NOMO-1 treated with dmso at 0.1 percent for 144 hours (cell line): Measurements from ENCODE around the gene GRIK5.
A peak's percentile ranks its signal among the peaks of the same experiment; 100 is the strongest.
"Not testable (repeated sequence)": the region's sequence is repeated elsewhere in the genome, so short reads cannot be mapped to it uniquely, and the experiment has no call there.

Source experiments
- DNase-seq: peaks from one replicate; lab custom pipeline; 2025; ENCODE audit not compliant: unreplicated experiment; lab: John Stamatoyannopoulos, UW

GRIK5 gene

GRCh38 chr19:42053037-42053935 lies 16.7 kb downstream of the GRIK5 start:
- no peak for DNase-seq

GRCh38 chr19:42052241-42052863 lies 17.7 kb downstream of the GRIK5 start:
- DNase-seq, result no peak

- no peak for DNase-seq
These were observed 18.6 kb downstream of the GRIK5 start for GRCh38 chr19:42051166-42052115.

GRCh38 chr19:42048992-42049391 lies 21.0 kb downstream of the GRIK5 start:
- no peak for DNase-seq

GRCh38 chr19:42045575-42045974 lies 24.4 kb downstream of the GRIK5 start:
- DNase-seq, result no peak

GRCh38 chr19:42042455-42043170 lies 27.4 kb downstream of the GRIK5 start:
- DNase-seq, result no peak

- DNase-seq, result not testable (repeated sequence)
These were observed 29.5 kb downstream of the GRIK5 start for GRCh38 chr19:42040491-42040890.

GRCh38 chr19:42040031-42040430 lies 30.0 kb downstream of the GRIK5 start:
- DNase-seq, result no peak

GRCh38 chr19:42038666-42039065 lies 31.3 kb downstream of the GRIK5 start:
- no peak for DNase-seq

- no peak for DNase-seq
These were observed 32.4 kb downstream of the GRIK5 start for GRCh38 chr19:42037649-42038048.

- peak; percentile 37 for DNase-seq
These were observed 35.2 kb downstream of the GRIK5 start for GRCh38 chr19:42034640-42035391.

- no peak for DNase-seq
These were observed 36.6 kb downstream of the GRIK5 start for GRCh38 chr19:42033413-42033812.

- DNase-seq, result no peak
These were observed 37.6 kb downstream of the GRIK5 start for GRCh38 chr19:42032431-42032830.

GRCh38 chr19:42030645-42031440 lies 39.2 kb downstream of the GRIK5 start:
- no peak for DNase-seq

- no peak for DNase-seq
These were observed 41.4 kb downstream of the GRIK5 start for GRCh38 chr19:42028304-42029216.

- DNase-seq, result no peak
These were observed 45.3 kb downstream of the GRIK5 start for GRCh38 chr19:42024622-42025111.

GRCh38 chr19:42023943-42024260 lies 46.1 kb downstream of the GRIK5 start:
- no peak for DNase-seq
